ENCODE measurements around the gene GMFB.

GMFB gene

DNA sequence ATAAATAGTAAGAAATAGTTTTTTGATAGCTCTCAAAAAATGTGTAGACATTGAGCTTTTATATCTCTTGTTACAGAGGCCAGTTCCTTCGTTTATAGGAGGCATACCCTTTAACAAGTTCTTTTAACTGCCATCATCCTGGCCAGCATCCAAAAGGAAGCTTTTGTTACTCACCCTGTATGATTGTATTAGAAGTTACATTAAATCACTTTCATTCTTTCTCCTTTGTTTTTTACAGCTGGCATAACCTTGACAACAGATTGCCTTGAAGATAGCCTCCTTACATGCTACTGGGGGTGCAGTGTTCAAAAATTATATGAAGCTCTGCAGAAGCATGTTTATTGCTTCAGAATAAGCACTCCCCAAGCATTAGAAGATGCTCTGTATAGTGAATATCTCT lies 41.0 kb upstream of the GMFB start:
- DNase-seq (ENCODE audit: low spot score) = no peak
- TF ChIP-seq, protein P1, sequence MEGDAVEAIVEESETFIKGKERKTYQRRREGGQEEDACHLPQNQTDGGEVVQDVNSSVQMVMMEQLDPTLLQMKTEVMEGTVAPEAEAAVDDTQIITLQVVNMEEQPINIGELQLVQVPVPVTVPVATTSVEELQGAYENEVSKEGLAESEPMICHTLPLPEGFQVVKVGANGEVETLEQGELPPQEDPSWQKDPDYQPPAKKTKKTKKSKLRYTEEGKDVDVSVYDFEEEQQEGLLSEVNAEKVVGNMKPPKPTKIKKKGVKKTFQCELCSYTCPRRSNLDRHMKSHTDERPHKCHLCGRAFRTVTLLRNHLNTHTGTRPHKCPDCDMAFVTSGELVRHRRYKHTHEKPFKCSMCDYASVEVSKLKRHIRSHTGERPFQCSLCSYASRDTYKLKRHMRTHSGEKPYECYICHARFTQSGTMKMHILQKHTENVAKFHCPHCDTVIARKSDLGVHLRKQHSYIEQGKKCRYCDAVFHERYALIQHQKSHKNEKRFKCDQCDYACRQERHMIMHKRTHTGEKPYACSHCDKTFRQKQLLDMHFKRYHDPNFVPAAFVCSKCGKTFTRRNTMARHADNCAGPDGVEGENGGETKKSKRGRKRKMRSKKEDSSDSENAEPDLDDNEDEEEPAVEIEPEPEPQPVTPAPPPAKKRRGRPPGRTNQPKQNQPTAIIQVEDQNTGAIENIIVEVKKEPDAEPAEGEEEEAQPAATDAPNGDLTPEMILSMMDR (IDR thresholded peaks at IDR 0.05; ENCODE audit: extremely low read depth, missing control alignments) = no peak

GRCh38 chr14:54528973-54529372 lies 40.2 kb upstream of the GMFB start:
- DNase-seq (ENCODE audit: low spot score) = no peak
- TF ChIP-seq, protein P1 (IDR thresholded peaks at IDR 0.05; ENCODE audit: extremely low read depth, missing control alignments) = no peak

DNA sequence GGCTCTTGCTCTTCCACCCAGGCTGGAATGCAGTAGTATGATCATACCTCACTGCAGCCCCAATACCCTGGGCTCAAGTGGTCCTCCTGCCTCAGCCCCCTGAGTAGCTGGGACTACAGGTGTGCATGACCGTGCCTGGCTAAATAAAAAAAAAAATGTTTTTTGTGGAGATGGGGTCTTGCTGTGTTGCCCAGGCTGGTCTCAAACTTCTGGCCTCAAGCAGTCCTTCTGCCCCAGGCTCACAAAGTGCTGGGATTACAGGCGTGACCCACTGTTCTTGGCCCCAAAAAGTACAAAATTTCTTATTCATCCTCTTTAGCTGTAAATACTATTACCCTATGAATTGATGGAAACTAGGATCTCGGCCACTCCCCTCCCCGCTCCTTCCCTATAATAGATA lies 35.6 kb upstream of the GMFB start:
- no peak for DNase-seq (ENCODE audit: low spot score)
- TF ChIP-seq, protein P1 (IDR thresholded peaks at IDR 0.05; ENCODE audit: extremely low read depth, missing control alignments) = no peak

GRCh38 chr14:54516709-54517108 lies 27.9 kb upstream of the GMFB start:
- TF ChIP-seq, protein P1 (IDR thresholded peaks at IDR 0.05; ENCODE audit: extremely low read depth, missing control alignments) = no peak

DNA sequence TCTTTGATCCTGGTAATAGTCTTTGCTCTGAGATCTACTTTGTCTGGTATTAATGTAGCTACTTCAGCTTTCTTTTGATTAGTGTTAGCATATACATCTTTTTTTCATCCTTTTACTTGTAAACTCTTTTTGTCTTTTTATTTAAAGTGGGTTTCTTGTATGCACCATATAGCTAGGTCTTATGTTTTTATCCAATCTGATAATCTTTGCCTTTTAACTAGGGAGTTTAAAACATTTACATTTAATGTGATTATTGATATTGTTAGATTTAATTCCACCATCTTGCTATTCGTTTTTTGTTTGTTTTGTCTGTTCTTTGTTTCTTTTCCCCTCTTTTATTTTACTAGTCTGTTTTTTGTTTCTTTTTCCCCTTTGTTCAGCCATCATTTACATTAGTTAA lies 26.9 kb upstream of the GMFB start:
- TF ChIP-seq, protein P1 (IDR thresholded peaks at IDR 0.05; ENCODE audit: extremely low read depth, missing control alignments) = no peak
- DNase-seq (ENCODE audit: low spot score) = no peak

More at GRCh38 chr14:54516709-54517108, 27.9 kb upstream of the GMFB start:
- no peak for DNase-seq (ENCODE audit: low spot score)

GRCh38 chr14:54512393-54512792 lies 23.6 kb upstream of the GMFB start:
- DNase-seq (ENCODE audit: low spot score) = no peak
- TF ChIP-seq, protein P1 (IDR thresholded peaks at IDR 0.05; ENCODE audit: extremely low read depth, missing control alignments) = no peak

GRCh38 chr14:54509546-54510501 lies 21.0 kb upstream of the GMFB start, which contains the start of gene CGRRF1:
Gene CGRRF1 (plus strand): TSS chr14:54509906. CDS start chr14:54509960, 54 bp downstream.
- TF ChIP-seq, protein P1 (IDR thresholded peaks at IDR 0.05; ENCODE audit: extremely low read depth, missing control alignments) = peak; percentile 5
- peak; percentile 96 for DNase-seq (ENCODE audit: low spot score)

Measured in GM20000 (cell line).